GM18873 (cell line): Measurements from ENCODE around the gene GIT2.
"Not testable (repeated sequence)": the region's sequence is repeated elsewhere in the genome, so short reads cannot be mapped to it uniquely, and the experiment has no call there.

Source experiments
- ATAC-seq: cut with Tn5 transposase; IDR thresholded peaks from one replicate; pipeline ENCODE4 v1.9.1; 2021; ENCODE audit warnings: mild to moderate bottlenecking, moderate library complexity, moderate number of reproducible peaks; ENCODE audit not compliant: unreplicated experiment, low FRiP score

The GIT2 gene

GRCh38 chr12:109949089-109949488 lies 47.1 kb downstream of the GIT2 start:
- ATAC-seq: no peak

- no peak for ATAC-seq
Measured at GRCh38 chr12:109948368-109948767, 47.8 kb downstream of the GIT2 start.

GRCh38 chr12:109947521-109947920 lies 48.6 kb downstream of the GIT2 start:
- no peak for ATAC-seq

GRCh38 chr12:109946913-109947312 lies 49.3 kb downstream of the GIT2 start:
- ATAC-seq: no peak

GRCh38 chr12:109946505-109946904 lies 49.7 kb downstream of the GIT2 start:
- ATAC-seq: no peak

- no peak for ATAC-seq
Measured at GRCh38 chr12:109944561-109945359, 51.4 kb downstream of the GIT2 start.

GRCh38 chr12:109943811-109944210 lies 52.4 kb downstream of the GIT2 start:
- ATAC-seq: no peak

- no peak for ATAC-seq
Measured at GRCh38 chr12:109940339-109940923, 55.7 kb downstream of the GIT2 start.

GRCh38 chr12:109939504-109939903 lies 56.7 kb downstream of the GIT2 start:
- no peak for ATAC-seq

GRCh38 chr12:109938947-109939346 lies 57.2 kb downstream of the GIT2 start:
- ATAC-seq: no peak

GRCh38 chr12:109937371-109937770 lies 58.8 kb downstream of the GIT2 start:
- no peak for ATAC-seq

- ATAC-seq: no peak
Measured at GRCh38 chr12:109934026-109934425, 62.1 kb downstream of the GIT2 start.

GRCh38 chr12:109932878-109933503 lies 63.2 kb downstream of the GIT2 start:
- ATAC-seq: no peak

GRCh38 chr12:109931143-109931542 lies 65.0 kb downstream of the GIT2 start:
- ATAC-seq: no peak

GRCh38 chr12:109930028-109930800 lies 66.0 kb downstream of the GIT2 start:
- ATAC-seq: no peak

GRCh38 chr12:109929326-109929725 lies 66.8 kb downstream of the GIT2 start:
- ATAC-seq: not testable (repeated sequence)

GRCh38 chr12:109928058-109928656 lies 68.0 kb downstream of the GIT2 start:
- no peak for ATAC-seq

- no peak for ATAC-seq
Measured at GRCh38 chr12:109927622-109928021, 68.5 kb downstream of the GIT2 start.

GRCh38 chr12:109926488-109927210 lies 69.5 kb downstream of the GIT2 start:
- ATAC-seq: no peak

- no peak for ATAC-seq
Measured at GRCh38 chr12:109926016-109926415, 70.2 kb downstream of the GIT2 start.
